ENCODE data around the gene TPCN2.

TPCN2 gene

GRCh38 chr11:69010964-69011623, 37.6 kb upstream of the TPCN2 start:
- peak; percentile 70 for DNase-seq (ENCODE audit: low spot score)

GRCh38 chr11:69011624-69012091, 37.1 kb upstream of the TPCN2 start:
- no peak for DNase-seq (ENCODE audit: low spot score)

- no peak for DNase-seq (ENCODE audit: low spot score)
Measured at GRCh38 chr11:69012092-69013008, 36.4 kb upstream of the TPCN2 start.

DNA sequence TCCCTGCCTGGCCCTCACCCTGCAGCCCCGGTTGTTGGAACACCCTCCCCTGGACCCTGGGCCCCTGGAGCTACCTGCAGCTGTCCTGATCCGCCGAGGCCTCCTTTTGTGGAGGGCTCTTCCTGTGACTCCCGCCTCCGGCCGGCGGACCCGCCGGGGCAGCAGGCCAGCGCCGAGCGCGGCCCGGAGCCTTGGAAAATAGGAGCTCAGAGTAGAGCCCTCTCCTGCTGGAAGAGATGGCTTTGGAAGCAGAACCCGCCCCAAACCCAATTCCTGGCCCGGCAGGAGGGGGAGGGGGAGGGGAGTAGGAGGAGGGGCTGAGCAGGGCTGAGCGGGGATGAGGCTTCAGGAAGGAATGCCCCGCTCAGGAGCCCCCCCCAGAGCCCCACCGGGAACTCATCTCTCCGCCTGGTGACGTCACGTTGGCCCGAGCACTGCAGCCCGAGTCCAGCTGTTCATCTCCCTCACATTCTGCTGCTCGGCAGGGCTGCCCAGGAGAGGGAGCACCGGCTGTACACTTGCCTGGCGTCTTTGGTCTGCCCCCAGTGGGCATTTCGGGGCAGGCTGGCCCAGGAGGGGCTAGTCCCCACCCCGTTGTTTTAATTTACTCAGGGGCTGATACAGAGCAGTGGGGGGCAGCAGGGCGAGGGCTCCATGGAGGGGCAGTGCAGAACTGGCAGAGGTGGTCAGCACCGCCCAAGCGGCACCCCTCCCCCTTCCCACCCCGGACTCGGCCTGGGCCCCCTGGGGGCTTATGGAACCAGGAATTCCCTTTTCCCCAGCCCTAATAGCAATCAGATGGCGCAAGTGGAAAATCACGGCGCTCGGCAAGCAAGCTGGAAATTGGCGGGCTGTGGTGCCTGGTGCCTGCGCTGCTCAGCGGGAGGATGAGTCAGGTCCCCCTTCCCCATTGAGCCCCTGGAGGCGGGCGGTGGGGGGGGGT, 35.5 kb upstream of the TPCN2 start, which contains the start of gene MRGPRF:
Gene MRGPRF (minus strand): TSS at position 238 of the 943 bp plus-strand sequence. CDS start 3,345 bp downstream, outside the sequence.
- peak; percentile 47 for DNase-seq (ENCODE audit: low spot score)

GRCh38 chr11:69014084-69014851, 34.5 kb upstream of the TPCN2 start:
- no peak for DNase-seq (ENCODE audit: low spot score)

DNA sequence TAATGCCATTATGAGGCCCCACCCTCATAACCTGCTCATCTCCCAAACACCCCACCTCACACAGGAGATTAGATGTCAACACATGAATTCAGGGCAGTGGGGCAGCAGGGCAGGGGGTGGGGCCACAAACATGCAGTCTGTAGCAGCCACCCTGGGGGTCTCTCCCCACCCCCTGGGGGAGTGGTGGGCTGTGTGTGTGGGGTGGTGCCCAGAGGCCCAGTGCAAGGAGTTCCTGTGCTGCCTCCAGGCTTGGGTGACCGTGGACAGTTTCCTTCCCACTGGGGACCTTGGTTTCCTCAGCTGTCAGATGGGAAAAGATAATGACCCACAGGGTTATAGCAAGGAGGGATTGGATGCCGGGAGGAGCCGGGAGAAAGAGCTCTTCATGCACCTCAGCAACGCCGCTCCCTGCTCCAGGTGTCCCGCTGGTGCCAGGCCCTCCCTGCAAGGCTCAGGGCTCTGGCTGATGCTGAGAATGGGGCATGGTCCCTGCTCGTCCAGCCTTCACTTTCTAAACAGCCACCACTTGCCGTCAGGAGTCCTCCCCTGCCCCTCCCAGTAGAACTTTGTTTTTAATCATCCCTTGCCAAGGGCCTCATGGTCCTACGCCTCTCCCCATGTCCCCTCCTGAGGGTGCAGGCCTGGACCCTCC, 33.7 kb upstream of the TPCN2 start:
- no peak for DNase-seq (ENCODE audit: low spot score)

DNA sequence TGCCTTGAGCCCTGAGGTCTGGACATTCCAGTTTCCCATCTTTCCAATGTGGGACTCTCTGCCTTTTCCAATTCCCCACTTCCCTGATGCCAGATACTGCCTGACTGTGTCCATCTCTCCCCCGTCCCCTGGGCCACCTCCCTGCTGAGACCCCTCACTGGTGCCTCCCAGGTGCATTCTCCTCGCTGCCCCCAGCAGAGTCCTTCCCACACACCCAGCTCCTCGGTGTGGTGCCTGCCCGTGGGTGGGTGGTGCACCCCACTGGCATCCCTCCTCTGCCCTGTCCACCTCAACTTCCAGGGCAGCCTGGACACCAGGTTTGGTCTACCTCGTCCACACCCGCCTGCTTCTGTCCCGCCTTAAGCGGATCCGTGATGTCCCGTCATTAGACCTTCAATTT, 30.8 kb upstream of the TPCN2 start:
- DNase-seq (ENCODE audit: low spot score) = no peak

DNA sequence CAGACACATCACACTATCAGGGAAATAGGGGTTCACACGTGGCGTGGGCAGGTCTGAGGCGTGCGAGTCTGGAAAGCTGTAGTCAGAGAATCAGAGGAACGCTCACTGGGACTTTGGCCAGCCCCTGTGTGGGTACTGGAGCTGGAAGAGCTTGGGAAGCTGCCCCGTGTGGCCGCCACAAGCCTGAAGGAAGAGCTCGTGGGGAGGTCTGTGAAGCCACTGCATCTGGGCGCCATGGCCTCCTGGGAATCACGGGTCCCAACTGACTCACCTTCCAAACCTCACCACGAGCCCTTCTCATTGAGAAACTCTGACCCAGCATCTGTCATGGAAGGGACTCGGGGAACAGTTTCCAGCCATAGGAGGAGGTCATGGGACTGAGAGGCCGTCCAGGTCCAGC, 29.8 kb upstream of the TPCN2 start:
- DNase-seq (ENCODE audit: low spot score) = no peak

- no peak for DNase-seq (ENCODE audit: low spot score)
Measured at GRCh38 chr11:69022260-69022659, 26.5 kb upstream of the TPCN2 start.

- DNase-seq (ENCODE audit: low spot score) = no peak
Measured at GRCh38 chr11:69024509-69024908, 24.2 kb upstream of the TPCN2 start.

- DNase-seq (ENCODE audit: low spot score) = no peak
Measured at GRCh38 chr11:69027704-69028372, 20.9 kb upstream of the TPCN2 start.

DNA sequence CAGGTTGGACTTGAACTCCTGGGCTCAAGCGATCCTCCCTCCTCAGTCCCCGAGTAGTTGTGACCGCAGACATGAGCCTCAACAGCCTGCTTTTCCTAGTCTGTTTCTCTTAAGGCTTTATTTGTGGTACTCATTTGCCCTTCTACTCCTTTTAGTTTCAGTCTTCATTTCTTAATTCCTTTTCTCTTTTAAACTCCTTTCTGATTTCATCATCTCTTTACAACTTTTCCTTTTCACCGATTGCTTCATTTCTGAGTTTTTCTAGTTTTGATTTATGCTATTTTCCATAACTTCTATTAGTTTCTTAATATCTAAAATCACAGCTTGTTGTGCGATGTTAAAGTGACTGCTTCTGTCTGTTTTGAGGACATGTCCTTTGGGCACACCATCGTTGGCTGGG, 18.4 kb upstream of the TPCN2 start:
- DNase-seq (ENCODE audit: low spot score) = no peak

DNA sequence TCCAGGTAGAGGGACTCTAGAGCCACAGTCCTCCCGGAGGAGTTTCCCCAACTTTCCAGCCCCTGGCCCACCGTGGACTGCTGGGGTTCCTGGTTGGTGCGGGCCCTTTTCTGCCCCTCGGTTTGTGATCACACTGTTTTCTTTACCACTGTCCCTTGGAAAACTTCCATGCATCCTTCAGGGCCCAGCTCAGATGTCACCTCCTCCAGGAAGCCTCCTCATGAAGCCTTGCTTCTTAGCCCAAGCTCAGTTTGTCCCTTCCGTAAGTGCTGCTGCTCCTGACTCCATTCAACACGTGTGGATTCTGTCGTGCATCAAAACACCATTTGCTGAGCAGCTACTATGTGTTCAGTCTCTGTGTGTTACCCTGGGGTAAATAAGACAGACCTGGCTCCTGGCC, 15.9 kb upstream of the TPCN2 start:
- DNase-seq (ENCODE audit: low spot score) = no peak

DNA sequence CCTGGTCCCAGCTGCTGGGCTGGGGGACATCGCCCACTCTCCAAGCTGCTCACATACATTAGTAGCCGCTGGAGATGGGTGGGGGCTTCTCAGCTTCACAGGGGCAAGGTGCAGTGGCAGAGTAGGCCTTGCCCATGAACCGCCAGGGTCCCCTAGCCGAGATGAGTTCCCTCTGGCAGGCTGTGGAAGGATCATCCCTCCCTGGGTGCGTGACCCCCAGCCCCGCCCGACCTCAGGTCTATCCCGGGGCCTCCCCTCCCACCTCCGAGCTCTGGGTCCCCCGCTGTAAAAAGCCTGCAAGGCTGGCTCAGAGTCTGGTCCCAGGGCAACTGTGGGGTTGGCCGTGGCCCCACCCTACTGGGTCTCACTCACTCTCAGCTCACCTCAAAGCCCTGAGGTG, 15.3 kb upstream of the TPCN2 start:
- no peak for DNase-seq (ENCODE audit: low spot score)

DNA sequence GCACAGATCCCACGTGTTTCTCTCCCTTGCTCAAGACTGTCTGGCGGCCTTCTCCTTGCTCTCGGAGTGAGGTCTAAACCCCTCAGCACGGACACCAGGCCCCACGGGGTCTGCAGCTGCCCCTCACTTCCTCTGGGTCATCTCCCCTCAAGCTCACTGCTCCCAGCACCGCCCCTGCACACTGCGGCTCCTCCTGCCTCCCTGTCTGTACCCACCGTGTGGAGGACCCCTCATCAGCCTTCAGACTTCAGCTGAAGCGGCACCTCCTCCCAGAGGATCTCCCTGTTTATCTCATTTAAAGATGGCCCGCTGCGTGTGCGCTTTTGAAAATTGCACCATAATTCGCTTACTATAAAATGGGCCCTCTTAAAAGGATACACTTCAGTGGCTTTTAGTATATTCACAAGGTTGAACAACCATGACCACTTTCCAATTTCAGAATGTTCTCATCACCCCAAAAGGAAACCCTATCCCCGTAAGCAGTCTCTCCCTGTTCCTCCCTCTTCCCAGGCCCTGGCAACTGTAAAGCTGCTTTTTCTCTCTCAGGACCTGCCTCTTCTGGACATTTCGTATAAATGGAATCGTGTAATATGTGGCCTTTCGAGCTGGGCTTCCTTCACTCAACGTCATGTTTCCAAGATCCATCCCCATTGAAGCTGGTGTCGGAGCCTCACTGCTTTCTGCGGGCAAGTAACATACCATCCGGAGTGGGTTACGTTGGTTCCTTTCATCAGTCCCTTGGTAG, 14.4 kb upstream of the TPCN2 start:
- no peak for DNase-seq (ENCODE audit: low spot score)

- no peak for DNase-seq (ENCODE audit: low spot score)
Measured at GRCh38 chr11:69035150-69035945, 13.4 kb upstream of the TPCN2 start.

DNA sequence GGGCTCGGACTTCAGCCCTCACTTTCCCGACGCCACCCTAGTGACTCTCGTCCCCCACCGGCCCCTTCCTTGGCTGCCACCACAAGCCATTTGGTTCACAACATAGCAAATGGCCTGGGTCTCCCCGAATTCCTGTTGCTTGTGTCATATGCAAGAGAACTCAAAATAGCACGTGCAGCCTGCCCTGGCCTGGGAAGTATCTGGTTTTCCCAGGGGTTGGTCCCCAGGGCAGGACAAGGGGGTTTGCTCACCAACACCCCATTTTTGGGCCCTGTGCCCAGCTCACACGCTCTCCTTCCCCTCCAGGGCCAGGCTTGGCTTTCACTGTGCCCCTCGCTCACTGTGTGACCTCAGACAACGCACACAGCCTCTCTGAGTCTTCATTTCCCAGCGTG, 12.8 kb upstream of the TPCN2 start:
- no peak for DNase-seq (ENCODE audit: low spot score)

- DNase-seq (ENCODE audit: low spot score) = no peak
Measured at GRCh38 chr11:69037074-69037473, 11.7 kb upstream of the TPCN2 start.

DNA sequence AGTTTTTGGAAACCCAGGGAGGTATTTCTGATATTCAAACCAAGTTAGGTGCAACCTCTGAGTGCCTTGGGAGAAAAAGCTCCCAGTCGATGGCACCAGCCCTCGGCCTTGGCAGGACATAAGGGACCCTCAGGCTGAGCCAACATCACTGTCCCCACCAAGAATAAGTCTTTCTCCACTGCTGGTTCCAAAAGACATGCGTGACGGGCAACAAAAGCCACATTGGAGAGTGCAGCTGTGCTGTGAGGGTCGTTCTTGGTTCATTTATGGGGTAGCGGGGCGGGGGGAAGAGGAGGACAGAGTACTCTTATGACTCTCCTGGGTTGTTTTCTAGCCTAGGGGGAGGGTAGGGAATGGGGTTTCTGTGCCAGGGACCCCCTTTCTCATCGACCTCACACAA, 11.2 kb upstream of the TPCN2 start:
- no peak for DNase-seq (ENCODE audit: low spot score)

Data from D341Med (cell line).